ENCODE results near the gene ZNF345. TPM values are rescaled to one million over a fixed set of nuclear protein-coding genes. Genes with fewer than 3 reads are reported as not detected.
A peak's percentile ranks its signal among the peaks of the same experiment; 100 is the strongest.

Gene ZNF345
- polyA plus RNA-seq (ENCODE audit: insufficient read length in 4 of 4), result 10 to 100 TPM; 11.2 to 15.8 (median 14.0) TPM

GRCh38 chr19:36850559-36851442 is at the start of gene ZNF345:
ZNF345 (plus strand) TSS chr19:36850876; CDS start chr19:36876831, 25,955 bp downstream.
- DNase-seq (ENCODE audit: low read depth in 4 of 4, low spot score in 3 of 4), result peak; percentile 90 to 93 (median 92)

GRCh38 chr19:36805364-36805763 is 45.3 kb upstream of the ZNF345 start:
- no peak for DNase-seq (ENCODE audit: low read depth in 4 of 4, low spot score in 3 of 4)

GRCh38 chr19:36807029-36807428 is 43.6 kb upstream of the ZNF345 start:
- no peak for DNase-seq (ENCODE audit: low read depth in 4 of 4, low spot score in 3 of 4)

- no peak for DNase-seq (ENCODE audit: low read depth in 4 of 4, low spot score in 3 of 4)
Measured at GRCh38 chr19:36819130-36819630, 31.5 kb upstream of the ZNF345 start.

GRCh38 chr19:36821758-36822157 is 28.9 kb upstream of the ZNF345 start:
- no peak for DNase-seq (ENCODE audit: low read depth in 4 of 4, low spot score in 3 of 4)

- no peak for DNase-seq (ENCODE audit: low read depth in 4 of 4, low spot score in 3 of 4)
Measured at GRCh38 chr19:36833430-36833829, 17.2 kb upstream of the ZNF345 start.

- peak in 3 of 4 donors; percentile 14 to 31 (median 26) for DNase-seq (ENCODE audit: low read depth in 4 of 4, low spot score in 3 of 4)
Measured at GRCh38 chr19:36837176-36837905, 13.3 kb upstream of the ZNF345 start.

DNA sequence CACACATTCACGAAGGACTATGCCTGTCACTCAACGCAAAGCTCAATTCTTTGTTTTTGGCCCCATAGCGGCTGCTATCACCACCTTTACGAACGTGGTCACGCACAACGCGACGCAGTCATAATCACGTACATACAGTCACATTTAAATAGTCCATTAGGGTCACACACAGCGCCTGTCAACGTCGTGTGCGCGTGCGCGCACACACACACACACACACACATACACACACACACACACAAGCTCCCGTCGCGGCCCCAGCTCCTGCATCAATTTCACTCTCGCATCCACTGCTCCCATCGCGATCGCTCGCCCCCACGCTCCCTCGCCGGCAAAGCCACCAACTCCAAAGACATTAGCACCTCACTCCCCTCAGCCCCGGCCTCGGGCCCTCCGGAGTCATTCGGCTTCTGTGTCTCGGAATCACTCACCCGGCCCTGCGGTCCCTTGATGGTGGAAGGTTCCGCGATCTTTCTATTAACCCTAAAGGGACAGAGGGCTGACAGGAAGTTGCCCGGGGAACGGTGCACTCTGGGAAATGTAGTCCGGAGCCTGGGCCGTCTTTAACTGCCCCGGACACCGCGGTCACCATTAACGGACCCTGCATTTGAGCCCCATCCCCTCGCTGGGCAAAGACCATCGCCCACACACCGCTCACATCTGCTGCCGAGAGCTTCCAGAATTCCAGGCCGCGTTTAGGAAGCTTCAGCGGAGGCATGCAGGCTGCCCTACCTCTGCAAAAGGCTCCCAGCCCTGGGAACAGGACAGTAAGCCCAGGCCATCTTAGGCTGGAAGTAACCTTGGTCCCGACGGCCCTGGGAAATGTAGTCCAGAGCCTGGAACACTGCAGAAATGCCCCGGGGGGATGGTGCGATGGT is 12.5 kb upstream of the ZNF345 start, which contains the start of gene ZNF790:
Gene ZNF790, minus strand, starts transcription at position 482 of the 878 bp plus-strand sequence. CDS start 12,768 bp downstream, outside the sequence.
- DNase-seq (ENCODE audit: low read depth in 4 of 4, low spot score in 3 of 4), result peak; percentile 90 to 94 (median 92)

- DNase-seq (ENCODE audit: low read depth in 4 of 4, low spot score in 3 of 4), result peak in 1 of 4 donors; percentile 26
Measured at GRCh38 chr19:36838784-36839324, 11.8 kb upstream of the ZNF345 start.

- no peak for DNase-seq (ENCODE audit: low read depth in 4 of 4, low spot score in 3 of 4)
Measured at GRCh38 chr19:36847968-36848367, 2.7 kb upstream of the ZNF345 start.

- DNase-seq (ENCODE audit: low read depth in 4 of 4, low spot score in 3 of 4), result peak; percentile 78 to 87 (median 84)
Measured at GRCh38 chr19:36849701-36850558, 746 bp upstream of the ZNF345 start.

DNA sequence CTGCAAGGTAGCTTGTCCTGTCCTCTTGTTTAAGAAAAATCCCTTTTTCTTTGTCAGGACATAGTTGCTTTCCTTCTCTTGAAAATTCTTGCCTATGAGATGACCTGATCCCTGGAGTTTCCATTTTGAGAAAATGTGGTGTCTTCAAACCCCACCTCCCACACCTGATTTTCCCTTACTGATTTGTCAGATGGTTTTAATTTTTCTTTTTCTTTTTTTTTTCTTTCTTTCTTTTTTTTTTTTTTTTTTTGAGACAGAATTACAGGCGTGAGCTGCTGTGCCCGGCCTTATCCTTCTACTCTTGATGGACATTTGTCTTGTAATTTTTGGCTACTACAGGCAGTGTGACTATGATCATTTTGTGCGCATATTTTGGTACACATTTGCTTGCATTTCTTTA is 1.2 kb downstream of the ZNF345 start:
- DNase-seq (ENCODE audit: low read depth in 4 of 4, low spot score in 3 of 4), result no peak

DNA sequence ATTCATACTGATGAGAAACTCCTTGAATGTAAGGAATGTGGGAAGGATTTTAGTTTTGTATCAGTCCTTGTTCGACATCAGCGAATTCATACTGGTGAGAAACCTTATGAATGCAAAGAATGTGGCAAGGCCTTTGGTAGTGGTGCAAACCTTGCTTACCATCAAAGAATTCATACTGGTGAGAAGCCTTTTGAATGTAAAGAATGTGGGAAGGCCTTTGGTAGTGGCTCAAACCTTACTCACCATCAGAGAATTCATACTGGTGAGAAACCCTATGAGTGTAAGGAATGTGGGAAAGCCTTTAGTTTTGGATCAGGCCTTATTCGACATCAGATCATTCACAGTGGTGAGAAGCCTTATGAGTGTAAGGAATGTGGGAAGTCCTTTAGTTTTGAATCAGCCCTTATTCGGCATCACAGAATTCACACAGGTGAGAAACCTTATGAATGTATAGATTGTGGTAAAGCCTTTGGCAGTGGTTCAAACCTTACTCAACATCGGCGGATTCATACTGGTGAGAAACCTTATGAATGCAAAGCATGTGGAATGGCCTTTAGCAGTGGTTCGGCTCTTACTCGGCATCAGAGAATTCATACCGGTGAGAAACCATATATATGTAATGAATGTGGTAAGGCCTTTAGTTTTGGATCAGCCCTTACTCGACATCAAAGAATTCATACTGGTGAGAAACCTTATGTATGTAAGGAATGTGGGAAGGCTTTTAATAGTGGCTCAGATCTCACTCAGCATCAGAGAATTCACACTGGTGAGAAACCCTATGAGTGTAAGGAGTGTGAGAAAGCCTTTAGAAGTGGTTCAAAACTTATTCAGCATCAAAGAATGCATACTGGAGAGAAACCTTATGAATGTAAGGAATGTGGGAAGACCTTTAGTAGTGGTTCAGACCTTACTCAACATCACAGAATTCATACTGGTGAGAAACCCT is 26.6 kb downstream of the ZNF345 start:
- no peak for DNase-seq (ENCODE audit: low read depth in 4 of 4, low spot score in 3 of 4)

DNA sequence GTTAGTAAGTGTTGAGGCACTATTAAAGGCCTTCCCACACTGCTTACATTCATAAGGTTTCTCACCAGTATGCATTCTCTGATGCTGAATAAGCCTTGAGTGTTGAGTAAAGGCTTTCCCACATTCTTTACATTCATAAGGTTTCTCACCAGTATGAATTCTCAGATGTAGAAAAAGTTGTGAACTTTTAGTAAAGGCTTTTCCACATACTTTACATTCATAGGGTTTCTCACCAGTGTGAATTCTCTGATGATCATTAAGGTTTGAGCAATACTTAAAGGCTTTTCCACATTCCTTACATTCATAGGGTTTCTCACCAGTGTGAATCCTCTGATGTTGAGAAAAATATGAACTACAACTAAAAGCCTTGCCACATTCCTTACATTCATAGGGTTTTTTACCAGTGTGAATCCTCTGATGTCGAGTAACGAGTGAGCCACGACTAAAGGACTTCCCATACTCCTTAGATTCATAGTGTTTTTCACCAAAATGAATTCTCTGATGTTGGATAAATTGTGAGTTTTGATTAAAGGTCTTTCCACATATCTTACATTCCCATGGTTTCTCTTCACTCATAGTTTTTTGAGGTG is 41.2 kb downstream of the ZNF345 start:
- DNase-seq (ENCODE audit: low read depth in 4 of 4, low spot score in 3 of 4), result no peak

- DNase-seq (ENCODE audit: low read depth in 4 of 4, low spot score in 3 of 4), result peak in 1 of 4 donors; percentile 1
Measured at GRCh38 chr19:36894849-36895383, 44.2 kb downstream of the ZNF345 start.

DNA sequence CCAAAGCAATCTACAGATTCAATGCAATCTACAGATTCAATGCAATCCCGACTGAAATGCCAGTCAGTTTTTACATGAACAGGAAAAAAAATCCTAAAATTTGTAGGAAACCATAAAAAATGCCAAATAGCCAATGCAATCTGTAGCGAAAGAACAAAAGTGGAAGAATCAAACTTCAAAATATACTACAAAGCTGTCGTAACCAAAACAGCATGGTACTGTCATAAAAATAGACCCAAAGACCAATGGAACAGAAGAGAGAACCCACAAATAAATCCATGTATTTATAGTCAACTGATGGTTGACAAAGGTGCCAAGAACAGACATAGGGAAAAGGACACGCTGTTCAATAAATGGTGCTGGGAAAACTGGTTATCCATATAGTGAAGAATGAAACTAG is 47.7 kb downstream of the ZNF345 start:
- no peak for DNase-seq (ENCODE audit: low read depth in 4 of 4, low spot score in 3 of 4)

Measured in left renal pelvis (tissue), 4 donors.